ENCODE results near the gene NUDT9. TPM values are rescaled to one million over a fixed set of nuclear protein-coding genes. Genes with fewer than 3 reads are reported as not detected.
"Not testable (repeated sequence)": the region's sequence is repeated elsewhere in the genome, so short reads cannot be mapped to it uniquely, and the experiment has no call there.

The NUDT9 gene
- total RNA-seq, 4 donors from 2014 or later: 23.1 to 40.9 (median 39.0) TPM

DNA sequence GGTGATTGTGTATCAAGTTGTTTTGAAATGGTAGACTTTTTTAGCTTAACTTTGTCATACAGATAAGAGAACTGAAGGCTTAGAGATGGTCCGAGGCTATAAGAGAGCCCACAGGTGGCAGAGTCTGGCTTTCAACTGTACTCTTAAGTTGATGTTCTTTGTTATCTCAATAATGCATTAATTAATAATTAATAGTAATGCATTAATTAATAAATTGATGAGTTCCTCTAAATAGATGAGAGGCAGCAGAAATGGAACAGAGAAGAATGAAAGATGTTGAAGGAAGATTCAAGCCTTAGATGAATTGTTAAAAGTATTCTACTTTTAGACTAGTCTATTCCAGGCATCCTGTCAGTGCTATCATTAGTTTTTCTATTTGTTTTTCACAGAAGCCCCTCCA lies 22.4 kb downstream of the NUDT9 start:
- TF ChIP-seq POLR2A (IDR thresholded peaks at IDR 0.05): no peak
- no peak for DNase-seq
- no peaks in the 10 kb centered on the region for H3K36me3 ChIP-seq
- H3K27ac ChIP-seq: no peak overlapping the region
- no peaks in the 10 kb centered on the region for H3K9me3 ChIP-seq
- intact Hi-C loops (cut with DNase I; ENCODE audit: low total_unique reads): no loop called here
- H3K4me3 ChIP-seq: no peak overlapping the region
- no peaks in the 10 kb centered on the region for H3K4me1 ChIP-seq
- H3K27me3 ChIP-seq: no peaks in the 10 kb centered on the region

DNA sequence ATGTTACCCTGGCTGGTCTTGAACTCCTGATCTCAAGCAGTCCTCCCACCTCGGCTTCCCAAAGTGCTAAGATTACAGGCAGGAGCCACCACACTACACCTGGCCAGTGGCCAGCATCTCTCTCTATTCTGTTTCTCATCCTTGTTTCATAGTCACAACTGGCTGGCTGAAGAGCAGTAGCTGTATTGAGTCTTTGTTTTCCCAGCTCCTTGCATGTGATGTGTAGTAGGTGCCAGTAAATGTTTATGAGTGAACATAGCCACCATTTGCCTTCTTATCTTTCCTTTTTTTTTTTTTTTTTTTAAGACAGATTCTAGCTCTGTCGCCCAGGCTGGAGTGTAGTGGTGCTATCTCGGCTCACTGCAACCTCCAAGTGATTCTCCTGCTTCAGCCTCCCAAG lies 23.6 kb downstream of the NUDT9 start:
- H3K27me3 ChIP-seq: no peaks in the 10 kb centered on the region
- H3K9me3 ChIP-seq: no peaks in the 10 kb centered on the region
- intact Hi-C loops (cut with DNase I; ENCODE audit: low total_unique reads): no loop called here
- no peak overlapping the region for H3K27ac ChIP-seq
- no peaks in the 10 kb centered on the region for H3K4me1 ChIP-seq
- H3K36me3 ChIP-seq: no peaks in the 10 kb centered on the region
- TF ChIP-seq POLR2A (IDR thresholded peaks at IDR 0.05): no peak
- TF ChIP-seq, protein P1, sequence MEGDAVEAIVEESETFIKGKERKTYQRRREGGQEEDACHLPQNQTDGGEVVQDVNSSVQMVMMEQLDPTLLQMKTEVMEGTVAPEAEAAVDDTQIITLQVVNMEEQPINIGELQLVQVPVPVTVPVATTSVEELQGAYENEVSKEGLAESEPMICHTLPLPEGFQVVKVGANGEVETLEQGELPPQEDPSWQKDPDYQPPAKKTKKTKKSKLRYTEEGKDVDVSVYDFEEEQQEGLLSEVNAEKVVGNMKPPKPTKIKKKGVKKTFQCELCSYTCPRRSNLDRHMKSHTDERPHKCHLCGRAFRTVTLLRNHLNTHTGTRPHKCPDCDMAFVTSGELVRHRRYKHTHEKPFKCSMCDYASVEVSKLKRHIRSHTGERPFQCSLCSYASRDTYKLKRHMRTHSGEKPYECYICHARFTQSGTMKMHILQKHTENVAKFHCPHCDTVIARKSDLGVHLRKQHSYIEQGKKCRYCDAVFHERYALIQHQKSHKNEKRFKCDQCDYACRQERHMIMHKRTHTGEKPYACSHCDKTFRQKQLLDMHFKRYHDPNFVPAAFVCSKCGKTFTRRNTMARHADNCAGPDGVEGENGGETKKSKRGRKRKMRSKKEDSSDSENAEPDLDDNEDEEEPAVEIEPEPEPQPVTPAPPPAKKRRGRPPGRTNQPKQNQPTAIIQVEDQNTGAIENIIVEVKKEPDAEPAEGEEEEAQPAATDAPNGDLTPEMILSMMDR (IDR thresholded peaks at IDR 0.05): no peak
- no peak for DNase-seq
- no peak overlapping the region for H3K4me3 ChIP-seq

DNA sequence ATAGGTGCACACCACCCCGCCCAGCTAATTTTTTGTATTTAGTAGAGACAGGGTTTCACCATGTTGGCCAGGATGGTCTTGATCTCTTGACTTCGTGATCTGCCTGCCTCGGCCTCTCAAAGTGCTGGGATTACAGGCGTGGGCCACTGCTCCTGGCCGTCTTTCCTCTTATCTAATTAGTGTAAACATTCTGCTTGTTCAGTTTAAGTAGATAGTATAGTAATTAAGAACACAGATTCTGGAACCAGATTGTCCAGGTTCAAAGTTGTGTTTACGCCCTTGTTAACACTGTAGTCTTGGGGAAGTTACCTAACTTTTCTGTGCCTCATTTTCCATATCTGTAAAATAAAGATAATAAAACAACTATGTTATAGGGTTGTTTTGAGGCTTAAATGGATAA lies 24.0 kb downstream of the NUDT9 start:
- H3K27ac ChIP-seq; DNase-seq; H3K27me3 ChIP-seq; H3K9me3 ChIP-seq; H3K4me1 ChIP-seq; H3K36me3 ChIP-seq; intact Hi-C loops (cut with DNase I; ENCODE audit: low total_unique reads); H3K4me3 ChIP-seq: not testable (repeated sequence)

DNA sequence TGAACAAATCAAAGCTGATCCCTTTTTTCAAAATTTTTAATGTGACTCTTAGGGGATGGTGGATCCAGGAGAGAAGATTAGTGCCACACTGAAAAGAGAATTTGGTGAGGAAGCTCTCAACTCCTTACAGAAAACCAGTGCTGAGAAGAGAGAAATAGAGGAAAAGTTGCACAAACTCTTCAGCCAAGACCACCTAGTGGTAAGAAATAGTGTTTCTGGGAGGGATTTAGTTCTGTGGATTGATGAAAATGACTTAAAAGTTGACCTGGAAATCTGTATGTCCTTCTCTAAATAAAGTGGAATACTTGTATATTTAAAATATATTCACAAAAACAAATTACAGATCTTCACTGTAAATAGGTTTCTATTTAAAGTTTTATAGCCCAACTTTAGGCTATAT lies 29.2 kb downstream of the NUDT9 start:
- TF ChIP-seq POLR2A (IDR thresholded peaks at IDR 0.05): no peak
- TF ChIP-seq, protein P1 (IDR thresholded peaks at IDR 0.05): no peak
- no peak overlapping the region for H3K27ac ChIP-seq
- no peaks in the 10 kb centered on the region for H3K9me3 ChIP-seq
- no peak for DNase-seq
- H3K4me3 ChIP-seq: no peak overlapping the region
- intact Hi-C loops (cut with DNase I; ENCODE audit: low total_unique reads): no loop called here
- H3K27me3 ChIP-seq: no peaks in the 10 kb centered on the region
- no peaks in the 10 kb centered on the region for H3K4me1 ChIP-seq
- no peaks in the 10 kb centered on the region for H3K36me3 ChIP-seq

DNA sequence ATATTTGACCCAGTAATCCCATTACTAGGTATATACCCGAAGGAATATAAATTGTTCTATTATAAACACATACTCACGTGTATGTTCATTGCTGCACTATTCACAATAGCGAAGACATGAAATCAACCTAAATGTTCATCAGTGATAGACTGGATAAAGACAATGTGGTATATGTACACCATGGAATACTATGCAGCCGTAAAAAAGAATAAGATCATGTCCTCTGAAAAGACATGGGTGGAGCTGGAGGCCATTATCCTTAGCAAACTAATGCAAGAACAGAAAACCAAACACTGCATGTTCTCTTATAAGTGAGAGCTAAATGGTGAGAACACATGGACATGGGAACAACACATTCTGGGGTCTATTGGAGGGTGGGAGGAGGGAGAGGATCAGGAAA lies 36.5 kb downstream of the NUDT9 start:
- Histone ChIP-seq H3K27me3 (no peaks in the 10 kb centered on the region), H3K4me1 (no peaks in the 10 kb centered on the region), H3K27ac (no peak overlapping the region), H3K36me3 (no peaks in the 10 kb centered on the region), H3K9me3 (no peaks in the 10 kb centered on the region), H3K4me3 (no peak overlapping the region)
- TF ChIP-seq, protein P1 (IDR thresholded peaks at IDR 0.05): no peak
- no peak for TF ChIP-seq POLR2A (IDR thresholded peaks at IDR 0.05)
- intact Hi-C loops (cut with DNase I; ENCODE audit: low total_unique reads): no loop called here
- DNase-seq: no peak

DNA sequence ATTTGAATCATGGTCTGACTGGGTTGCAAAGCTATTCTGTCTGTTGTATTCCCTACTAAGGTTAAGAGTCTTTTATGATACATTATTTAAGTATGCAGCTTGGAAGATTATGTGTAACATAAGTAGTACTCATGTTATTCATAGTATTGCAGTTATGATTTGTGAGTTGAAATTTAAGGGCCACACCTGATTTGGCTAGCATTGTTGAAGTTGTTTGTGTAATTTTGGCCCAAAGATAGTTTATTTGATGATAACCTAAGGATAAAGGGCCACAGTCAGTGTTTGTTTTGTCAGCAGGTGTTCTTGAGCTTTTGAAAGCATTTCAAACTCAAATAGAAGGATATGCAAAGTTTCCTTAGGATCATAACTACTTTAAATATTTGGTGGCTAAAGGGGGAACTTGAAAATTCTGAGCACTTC lies 38.9 kb downstream of the NUDT9 start:
- no peaks in the 10 kb centered on the region for H3K27me3 ChIP-seq
- no peaks in the 10 kb centered on the region for H3K4me1 ChIP-seq
- H3K4me3 ChIP-seq: no peak overlapping the region
- TF ChIP-seq POLR2A (IDR thresholded peaks at IDR 0.05): no peak
- TF ChIP-seq, protein P1 (IDR thresholded peaks at IDR 0.05): no peak
- H3K27ac ChIP-seq: no peak overlapping the region
- no peaks in the 10 kb centered on the region for H3K9me3 ChIP-seq
- no peak for DNase-seq
- intact Hi-C loops (cut with DNase I; ENCODE audit: low total_unique reads): loop anchor here (10.0 kb wide), 1 partner anchor 76 kb away; no protein-coding TSS in a partner anchor
- H3K36me3 ChIP-seq: no peaks in the 10 kb centered on the region
